Measurements from ENCODE around the gene SPATA31D3. TPM values are rescaled to one million over a fixed set of nuclear protein-coding genes. Genes with fewer than 3 reads are reported as not detected.

Gene SPATA31D3
- not detected in 2 replicates for total RNA-seq

DNA sequence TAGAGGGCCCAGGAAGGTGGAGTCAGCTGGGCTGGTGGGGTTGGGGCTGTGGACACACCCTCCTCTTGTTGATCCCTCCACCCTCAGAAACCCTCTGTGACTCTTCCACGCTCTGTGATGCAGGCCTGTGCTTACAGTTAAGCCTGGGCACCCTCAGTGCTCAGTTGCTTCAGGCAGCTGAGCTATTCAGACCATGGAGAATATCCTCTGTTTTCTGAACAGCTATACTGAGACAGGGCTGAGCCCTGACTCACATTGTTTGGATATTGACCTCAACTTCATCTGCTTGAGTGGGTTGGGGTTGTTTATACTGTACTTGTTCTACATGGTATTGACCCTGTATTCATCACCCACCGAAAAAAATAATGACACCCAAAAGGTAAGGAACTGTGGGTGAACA lies at the start of gene SPATA31D3:
Gene SPATA31D3, plus strand, starts transcription at position 108 of the 400 bp plus-strand sequence. Its CDS starts 86 bp downstream, at position 194.

DNA sequence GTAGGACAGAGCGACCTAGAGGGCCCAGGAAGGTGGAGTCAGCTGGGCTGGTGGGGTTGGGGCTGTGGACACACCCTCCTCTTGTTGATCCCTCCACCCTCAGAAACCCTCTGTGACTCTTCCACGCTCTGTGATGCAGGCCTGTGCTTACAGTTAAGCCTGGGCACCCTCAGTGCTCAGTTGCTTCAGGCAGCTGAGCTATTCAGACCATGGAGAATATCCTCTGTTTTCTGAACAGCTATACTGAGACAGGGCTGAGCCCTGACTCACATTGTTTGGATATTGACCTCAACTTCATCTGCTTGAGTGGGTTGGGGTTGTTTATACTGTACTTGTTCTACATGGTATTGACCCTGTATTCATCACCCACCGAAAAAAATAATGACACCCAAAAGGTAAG lies 15.0 kb upstream of the SPATA31D3 start, which contains the start of gene SPATA31D4:
Gene SPATA31D4, plus strand, starts transcription at position 124 of the 400 bp plus-strand sequence. Its CDS starts 86 bp downstream, at position 210.

DNA sequence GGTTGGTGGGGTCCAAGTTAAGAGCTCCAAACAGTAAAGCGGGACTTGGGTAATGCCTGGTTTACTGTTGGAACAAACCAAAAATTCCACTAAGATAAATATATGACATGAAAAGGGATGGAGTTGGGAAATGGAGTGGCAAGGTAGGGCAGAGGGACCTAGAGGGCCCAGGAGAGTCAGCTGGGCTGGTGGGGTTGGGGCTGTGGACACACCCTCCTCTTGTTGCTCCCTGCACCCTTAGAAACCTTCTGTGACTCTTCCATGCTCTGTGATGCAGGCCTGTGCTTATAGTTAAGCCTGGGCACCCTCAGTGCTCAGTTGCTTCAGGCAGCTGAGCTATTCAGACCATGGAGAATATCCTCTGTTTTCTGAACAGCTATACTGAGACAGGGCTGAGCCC lies 45.2 kb downstream of the SPATA31D3 start, which contains the start of gene SPATA31D1:
Gene SPATA31D1, plus strand, starts transcription at position 301 of the 400 bp plus-strand sequence. Its CDS starts 47 bp downstream, at position 348.

Other genes with a start within 250 kb of the SPATA31D3 start
- gene SPATA31D4, start 15.1 kb upstream of the SPATA31D3 start, total RNA-seq: not detected in 2 replicates
- gene SPATA31D1, start 45.3 kb downstream of the SPATA31D3 start, total RNA-seq: not detected in 2 replicates